HUES6 (cell line): ENCODE data around the gene MRPS12.

Experiments
- H3K27ac ChIP-seq: 2 replicates; pipeline ENCODE4 v1.7.0; 2013; ENCODE audit warnings: low read depth, mild to moderate bottlenecking, low read length, inconsistent platforms
- H3K27me3 ChIP-seq: 2 replicates; pipeline ENCODE4 v1.6.1; 2013; ENCODE audit warnings: low read length; ENCODE audit not compliant: control insufficient read depth, insufficient read depth
- H3K36me3 ChIP-seq: 2 replicates; pipeline ENCODE4 v1.6.1; 2013; ENCODE audit warnings: low read length; ENCODE audit not compliant: control insufficient read depth, insufficient read depth
- H3K4me1 ChIP-seq: 2 replicates; pipeline ENCODE4 v1.6.1; 2013; ENCODE audit warnings: low read length; ENCODE audit not compliant: control insufficient read depth, insufficient read depth
- H3K4me3 ChIP-seq: 2 replicates; pipeline ENCODE4 v1.5.1; 2013; ENCODE audit warnings: low read depth, low read length
- H3K9ac ChIP-seq: one replicate; pipeline ENCODE4 v1.6.1; 2013; ENCODE audit warnings: mild to moderate bottlenecking, low read length
- H3K9me3 ChIP-seq: 2 replicates; pipeline ENCODE4 v1.6.1; 2013; ENCODE audit warnings: low read depth, low read length; ENCODE audit not compliant: control insufficient read depth, insufficient read depth

Gene MRPS12

DNA sequence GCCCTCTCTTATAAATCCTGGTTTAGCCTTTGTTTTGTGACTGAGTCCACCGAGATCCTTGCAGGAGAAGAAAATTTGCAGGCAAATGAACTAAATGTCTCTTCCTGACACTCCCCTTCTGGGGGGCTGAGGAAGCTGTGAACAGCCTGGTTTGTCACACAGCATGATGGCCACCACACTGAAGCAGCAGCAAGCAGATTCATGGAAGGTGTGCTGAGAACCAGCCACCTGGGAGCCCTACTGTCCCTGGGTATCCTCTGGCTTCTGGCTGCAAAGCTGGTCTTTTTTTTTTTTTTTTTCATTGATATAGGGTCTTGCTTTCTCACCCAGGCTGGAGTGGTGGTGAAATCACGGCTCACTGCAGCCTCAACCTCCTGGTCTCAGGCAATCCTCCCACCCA is 11.2 kb downstream of the MRPS12 start:
- H3K4me1 ChIP-seq, result no peaks in the 10 kb centered on the region
- no peaks in the 10 kb centered on the region for H3K9me3 ChIP-seq
- H3K27me3 ChIP-seq, result no peaks in the 10 kb centered on the region
- H3K4me3 ChIP-seq, result no peak overlapping the region
- no peak overlapping the region for H3K27ac ChIP-seq
- H3K9ac ChIP-seq, result no peak overlapping the region
- H3K36me3 ChIP-seq, result peaks cover 7% of the 10 kb centered on the region

DNA sequence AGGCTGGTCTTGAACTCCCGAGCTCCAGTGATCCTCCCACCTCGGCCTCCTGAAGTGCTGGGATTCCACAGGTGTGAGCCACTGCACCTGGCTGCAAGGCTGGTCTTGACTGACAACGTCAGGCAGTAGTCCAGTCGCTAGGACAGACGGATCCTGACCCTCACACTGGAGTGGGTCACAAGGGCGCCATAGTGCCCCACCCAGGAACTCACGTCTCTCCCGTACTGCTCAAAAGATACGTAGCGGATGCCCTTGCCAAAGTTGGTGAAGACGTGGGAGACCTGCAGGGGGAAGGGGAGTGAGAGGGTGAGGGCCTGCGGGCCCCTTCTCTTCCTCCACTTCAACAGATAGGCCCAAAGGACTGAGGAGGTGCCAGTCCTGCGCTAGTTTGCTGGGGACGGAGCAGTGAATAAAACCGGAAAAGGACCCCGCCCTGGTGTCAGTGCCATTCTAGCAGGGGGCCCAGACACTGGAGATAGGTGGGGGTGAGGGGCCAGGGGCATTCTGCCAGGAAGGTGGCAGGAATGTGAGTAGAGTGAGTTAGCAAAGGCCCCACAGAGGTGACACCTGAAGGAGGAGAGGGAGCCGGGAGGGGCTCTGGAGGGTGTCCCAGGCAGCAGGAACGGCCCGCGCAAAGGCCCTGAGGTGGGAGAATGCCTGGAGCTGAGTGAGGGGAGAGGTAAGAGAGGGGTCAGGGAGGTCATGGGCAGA is 11.9 kb downstream of the MRPS12 start:
- H3K27me3 ChIP-seq, result no peaks in the 10 kb centered on the region
- H3K9ac ChIP-seq, result no peak overlapping the region
- no peak overlapping the region for H3K27ac ChIP-seq
- no peak overlapping the region for H3K4me3 ChIP-seq
- no peaks in the 10 kb centered on the region for H3K4me1 ChIP-seq
- peaks cover 7% of the 10 kb centered on the region for H3K36me3 ChIP-seq
- H3K9me3 ChIP-seq, result no peaks in the 10 kb centered on the region

DNA sequence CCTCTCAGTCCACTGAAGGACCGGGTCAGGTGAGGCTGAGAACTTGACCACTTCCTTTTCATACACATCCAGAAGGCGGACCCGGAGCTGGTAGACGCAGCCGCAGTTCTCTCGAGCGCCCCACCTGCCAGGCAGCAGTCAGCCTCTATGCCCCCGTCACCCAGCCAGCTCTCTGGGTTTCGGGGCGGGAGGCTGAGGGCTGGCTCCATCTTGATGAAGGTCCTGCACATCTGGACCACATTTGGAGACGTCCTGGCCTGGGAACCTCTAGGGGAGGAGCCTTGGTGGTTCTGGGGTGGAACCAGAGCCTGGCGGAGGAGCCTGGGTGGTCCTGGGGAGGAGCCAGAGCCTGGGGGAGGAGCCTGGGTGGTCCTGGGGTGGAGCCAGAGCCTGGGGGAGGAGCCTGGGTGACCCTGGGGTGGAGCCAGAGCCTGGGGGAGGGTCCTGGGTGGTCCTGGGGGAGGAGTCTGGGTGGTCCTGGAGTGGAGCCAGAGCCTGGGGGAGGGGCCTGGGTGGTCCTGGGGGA is 14.3 kb downstream of the MRPS12 start:
- no peaks in the 10 kb centered on the region for H3K9me3 ChIP-seq
- H3K27ac ChIP-seq, result no peak overlapping the region
- H3K4me1 ChIP-seq, result no peaks in the 10 kb centered on the region
- no peak overlapping the region for H3K9ac ChIP-seq
- no peaks in the 10 kb centered on the region for H3K27me3 ChIP-seq
- no peak overlapping the region for H3K4me3 ChIP-seq
- peaks cover 7% of the 10 kb centered on the region for H3K36me3 ChIP-seq

DNA sequence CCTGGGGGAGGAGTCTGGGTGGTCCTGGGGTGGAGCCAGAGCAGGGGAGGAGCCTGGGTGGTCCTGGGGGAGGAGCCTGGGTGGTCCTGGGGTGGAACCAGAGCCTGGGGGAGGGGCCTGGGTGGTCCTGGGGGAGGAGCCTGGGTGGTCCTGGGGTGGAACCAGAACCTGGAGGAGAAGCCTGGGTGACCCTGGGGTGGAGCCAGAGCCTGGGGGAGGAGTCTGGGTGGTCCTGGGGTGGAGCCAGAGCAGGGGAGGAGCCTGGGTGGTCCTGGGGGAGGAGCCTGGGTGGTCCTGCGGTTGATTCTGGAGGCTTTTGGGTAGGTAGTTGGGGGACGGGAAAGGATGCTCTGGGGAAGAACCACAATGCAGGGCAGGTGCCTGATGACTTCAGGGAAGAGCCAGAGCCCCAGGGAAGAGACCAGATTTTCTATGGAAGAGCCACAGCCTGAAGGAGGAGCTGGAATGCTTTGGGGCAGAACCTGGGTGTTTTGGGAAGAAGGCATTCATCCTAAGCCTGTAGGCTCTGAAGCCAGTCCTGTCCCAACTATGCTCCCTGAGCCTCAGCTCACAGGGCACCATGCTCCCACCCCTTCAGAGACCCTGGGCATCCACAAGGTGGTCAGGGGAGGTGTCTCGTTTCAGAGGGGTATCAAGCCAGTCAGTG is 15.0 kb downstream of the MRPS12 start:
- Histone ChIP-seq H3K36me3 (peaks cover 7% of the 10 kb centered on the region), H3K9me3 (no peaks in the 10 kb centered on the region), H3K9ac (no peak overlapping the region), H3K4me3 (no peak overlapping the region), H3K27me3 (no peaks in the 10 kb centered on the region), H3K27ac (no peak overlapping the region), H3K4me1 (no peaks in the 10 kb centered on the region)

DNA sequence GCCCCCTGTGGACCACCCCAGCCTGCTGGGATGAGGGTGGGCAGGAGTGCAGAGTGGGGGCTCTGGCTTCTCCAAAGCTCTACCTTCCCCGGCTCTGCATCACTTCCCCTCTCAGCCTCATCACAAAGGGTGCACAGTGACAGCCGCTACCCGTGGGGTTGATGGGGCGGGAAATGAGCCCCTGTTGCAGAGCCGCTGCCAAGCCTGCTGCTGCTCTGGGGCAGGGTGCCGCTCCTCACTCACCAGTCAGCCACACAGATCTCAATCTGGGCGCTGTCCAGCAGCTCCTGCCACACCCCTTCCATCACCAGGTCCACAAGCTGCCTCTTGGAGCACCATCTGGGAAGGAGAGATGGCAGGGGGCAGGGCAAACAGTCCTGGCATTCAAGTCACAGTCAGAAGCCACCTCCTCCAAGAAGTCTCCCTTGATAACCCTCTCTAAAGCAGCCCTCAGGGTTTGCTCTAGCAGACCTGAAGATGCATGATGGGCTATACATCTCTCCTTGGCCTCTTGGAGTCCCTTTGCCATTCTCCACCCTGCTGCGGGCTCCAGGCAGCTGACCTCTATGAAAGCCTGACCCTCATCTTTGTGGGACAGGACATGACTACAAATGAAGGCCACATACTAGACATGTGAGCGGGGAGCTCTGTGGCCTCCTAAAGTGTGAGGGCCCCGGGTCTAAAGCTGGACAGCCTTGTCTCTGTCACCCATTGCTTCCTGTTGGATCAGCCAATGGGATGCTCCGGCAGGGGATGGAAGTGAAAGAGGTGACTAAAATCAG is 15.7 kb downstream of the MRPS12 start:
- Histone ChIP-seq H3K27me3 (no peaks in the 10 kb centered on the region), H3K36me3 (peaks cover 7% of the 10 kb centered on the region), H3K4me3 (no peak overlapping the region), H3K9me3 (no peaks in the 10 kb centered on the region), H3K4me1 (no peaks in the 10 kb centered on the region), H3K27ac (no peak overlapping the region), H3K9ac (no peak overlapping the region)

DNA sequence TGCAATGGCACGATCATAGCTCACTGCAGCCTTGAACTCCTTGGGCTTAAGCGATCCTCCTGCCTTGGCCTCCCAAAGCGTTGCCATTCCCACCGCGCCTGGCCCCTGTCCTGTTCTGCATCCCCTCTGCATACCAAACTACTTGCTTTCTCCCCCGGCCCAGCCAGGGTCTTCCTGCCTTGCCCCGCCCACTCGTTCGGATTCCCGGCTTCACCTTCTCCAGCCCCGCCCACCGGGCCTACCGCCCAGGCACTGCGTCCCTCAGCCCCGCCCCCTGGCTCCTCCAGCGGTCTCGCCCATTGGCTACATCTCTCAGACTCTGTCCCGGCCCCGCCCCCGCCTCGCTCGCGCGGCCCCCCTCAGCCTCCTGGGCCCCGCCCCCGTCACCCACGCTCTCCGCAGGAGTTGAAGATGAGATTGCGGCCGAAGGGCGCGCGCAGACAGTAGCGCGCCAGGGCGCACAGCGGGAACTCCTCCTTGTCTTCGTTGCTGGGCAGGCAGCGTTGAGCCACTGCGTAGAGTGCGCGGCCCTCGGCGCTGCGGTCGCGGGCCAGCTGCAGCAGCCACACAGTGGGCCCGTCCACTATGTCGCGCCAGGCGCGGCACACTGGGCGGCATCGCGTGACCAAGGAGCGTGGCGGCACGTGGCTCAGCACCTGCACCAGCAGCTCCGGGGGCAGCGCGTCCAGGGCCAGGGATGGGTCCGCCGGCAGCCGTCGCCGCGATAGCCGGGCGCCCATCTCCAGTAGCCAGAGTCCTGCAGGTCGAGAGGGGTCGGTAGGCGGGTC is 19.0 kb downstream of the MRPS12 start:
- Histone ChIP-seq H3K4me3 (peak overlapping the region; percentile 71), H3K9ac (peak overlapping the region; percentile 32)

DNA sequence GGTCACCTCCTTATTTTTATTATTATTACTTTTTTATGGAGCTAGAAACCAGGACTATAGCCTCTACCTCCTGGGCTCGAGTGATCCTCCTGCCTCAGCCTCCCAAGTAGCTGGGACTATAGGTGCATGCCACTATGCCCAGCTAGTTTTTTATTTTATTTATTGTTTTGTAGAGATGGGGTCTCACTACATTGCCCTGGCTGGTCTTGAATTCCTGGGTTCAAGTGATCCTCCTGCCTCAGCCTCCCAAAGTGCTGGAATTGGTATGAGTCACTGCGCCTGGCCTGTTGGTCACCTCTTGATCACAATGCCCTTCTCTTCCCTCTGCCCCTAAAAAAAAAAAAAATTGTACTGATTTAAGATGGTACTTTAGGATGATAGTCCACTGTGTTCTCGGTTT is 20.4 kb downstream of the MRPS12 start:
- Histone ChIP-seq H3K4me1 (no peaks in the 10 kb centered on the region), H3K9ac (no peak overlapping the region), H3K27me3 (no peaks in the 10 kb centered on the region), H3K27ac (no peak overlapping the region), H3K36me3 (no peaks in the 10 kb centered on the region), H3K4me3 (no peak overlapping the region), H3K9me3 (no peaks in the 10 kb centered on the region)

More for the DNA sequence above, 19.0 kb downstream of the MRPS12 start:
- no peaks in the 10 kb centered on the region for H3K27me3 ChIP-seq
- no peaks in the 10 kb centered on the region for H3K4me1 ChIP-seq
- H3K9me3 ChIP-seq, result no peaks in the 10 kb centered on the region
- no peak overlapping the region for H3K27ac ChIP-seq
- H3K36me3 ChIP-seq, result peaks cover 1% of the 10 kb centered on the region

DNA sequence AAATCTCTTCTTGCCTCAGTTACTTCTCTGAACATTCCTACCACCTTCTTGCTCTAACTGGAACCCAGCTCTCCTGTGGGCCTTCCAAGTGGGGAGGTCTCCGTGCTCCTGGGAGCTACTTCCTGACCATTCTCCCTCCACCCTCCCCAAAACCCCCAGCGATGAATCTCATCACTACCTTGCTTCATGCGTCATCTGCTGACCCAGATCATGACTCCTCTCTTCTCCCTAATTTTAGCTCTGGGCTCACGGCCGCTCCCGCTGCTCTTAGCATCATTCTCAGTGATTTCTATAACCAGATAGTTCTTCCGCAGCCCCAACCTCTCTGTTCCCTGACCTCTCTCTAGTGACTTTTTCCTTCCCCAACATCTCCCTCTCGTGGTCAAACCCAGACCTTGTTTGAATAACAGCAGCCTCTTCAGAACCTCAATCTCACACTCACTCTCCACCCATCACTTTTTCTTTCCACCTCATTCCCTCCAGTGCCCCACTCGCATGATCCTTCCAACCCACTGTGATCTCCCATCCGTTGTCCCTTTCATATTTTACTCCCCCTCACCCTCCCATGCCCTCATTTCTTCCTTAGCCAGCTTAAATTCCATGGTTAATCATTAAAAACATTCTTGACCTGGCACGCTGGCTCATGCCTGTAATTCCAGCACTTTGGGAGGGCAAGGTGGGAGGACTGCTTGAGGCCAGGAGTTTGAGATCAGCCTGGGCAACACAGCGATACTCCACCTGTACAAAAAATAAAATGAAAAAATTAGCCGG is 21.8 kb downstream of the MRPS12 start:
- H3K9me3 ChIP-seq, result no peaks in the 10 kb centered on the region
- no peak overlapping the region for H3K4me3 ChIP-seq
- H3K36me3 ChIP-seq, result peaks cover 2% of the 10 kb centered on the region; the same call in 1 of the 2 replicates
- no peaks in the 10 kb centered on the region for H3K4me1 ChIP-seq
- H3K27me3 ChIP-seq, result no peaks in the 10 kb centered on the region
- H3K9ac ChIP-seq, result no peak overlapping the region
- H3K27ac ChIP-seq, result no peak overlapping the region

DNA sequence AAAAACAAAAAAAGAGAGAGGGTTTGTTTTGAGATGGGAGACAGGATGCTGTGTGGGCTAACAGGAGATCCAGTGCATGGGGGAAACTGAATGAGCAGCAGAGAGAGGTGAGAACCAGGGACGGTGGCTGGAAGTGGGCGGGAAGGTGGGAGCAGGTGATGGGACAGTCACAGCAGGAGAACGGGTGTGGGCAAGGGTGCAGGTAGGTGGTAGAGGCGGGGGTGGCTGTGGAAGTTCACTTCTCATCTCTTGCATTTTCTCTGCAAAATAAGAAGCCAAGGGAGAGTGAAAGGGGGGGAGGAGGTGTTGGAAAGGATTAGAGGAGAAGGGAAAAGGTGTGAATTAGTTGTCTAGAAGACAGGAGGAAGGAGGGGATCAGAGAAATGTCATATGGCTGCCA is 22.9 kb downstream of the MRPS12 start:
- no peak overlapping the region for H3K4me3 ChIP-seq
- no peaks in the 10 kb centered on the region for H3K27me3 ChIP-seq
- no peaks in the 10 kb centered on the region for H3K4me1 ChIP-seq
- H3K9me3 ChIP-seq, result peaks cover 4% of the 10 kb centered on the region; the same call in 1 of the 2 replicates
- H3K9ac ChIP-seq, result no peak overlapping the region
- H3K27ac ChIP-seq, result no peak overlapping the region
- peaks cover 5% of the 10 kb centered on the region; the same call in 1 of the 2 replicates for H3K36me3 ChIP-seq

DNA sequence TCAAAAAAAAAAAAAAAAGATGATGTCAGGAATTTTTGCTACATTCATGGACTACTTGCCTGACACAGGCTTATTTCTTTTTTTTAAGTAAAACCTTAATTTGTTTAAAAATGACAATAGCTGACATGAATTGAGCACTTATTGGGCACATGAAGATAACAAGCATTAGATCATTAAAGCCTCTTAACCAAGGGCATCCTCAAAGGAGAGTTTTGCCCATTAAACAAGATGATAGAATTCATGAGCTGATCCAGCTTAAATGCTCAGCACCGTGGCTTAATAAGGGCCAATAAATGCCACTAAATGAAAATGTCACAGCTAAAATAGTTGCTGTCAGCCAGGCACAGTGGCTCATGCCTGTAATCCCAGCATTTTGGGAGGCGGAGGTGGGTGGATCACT is 25.5 kb downstream of the MRPS12 start:
- Histone ChIP-seq H3K9me3 (peaks cover 7% of the 10 kb centered on the region; the same call in 1 of the 2 replicates), H3K4me1 (no peaks in the 10 kb centered on the region), H3K27me3 (no peaks in the 10 kb centered on the region), H3K4me3 (no peak overlapping the region), H3K9ac (no peak overlapping the region), H3K27ac (no peak overlapping the region), H3K36me3 (peaks cover 5% of the 10 kb centered on the region; the same call in 1 of the 2 replicates)
